OCI-LY3 (cell line): ENCODE results near the gene SEMA5B.

Experiments
- EZH2phosphoT487 ChIP-seq: fragments of 200-600 bp; shearing (Covaris generic); IDR thresholded peaks from 2 replicates; pipeline ENCODE4 v1.6.1; 2018; ENCODE audit warnings: antibody characterized with exemption, mixed run types, low read depth
- TF ChIP-seq, protein P1 (sequence below): fragments of 200-600, 300-600 bp; sonication (generic); IDR thresholded peaks from 2 replicates; pipeline ENCODE4 v1.5.1; 2014; ENCODE audit warnings: antibody characterized with exemption, low read length, low read depth

DNA sequence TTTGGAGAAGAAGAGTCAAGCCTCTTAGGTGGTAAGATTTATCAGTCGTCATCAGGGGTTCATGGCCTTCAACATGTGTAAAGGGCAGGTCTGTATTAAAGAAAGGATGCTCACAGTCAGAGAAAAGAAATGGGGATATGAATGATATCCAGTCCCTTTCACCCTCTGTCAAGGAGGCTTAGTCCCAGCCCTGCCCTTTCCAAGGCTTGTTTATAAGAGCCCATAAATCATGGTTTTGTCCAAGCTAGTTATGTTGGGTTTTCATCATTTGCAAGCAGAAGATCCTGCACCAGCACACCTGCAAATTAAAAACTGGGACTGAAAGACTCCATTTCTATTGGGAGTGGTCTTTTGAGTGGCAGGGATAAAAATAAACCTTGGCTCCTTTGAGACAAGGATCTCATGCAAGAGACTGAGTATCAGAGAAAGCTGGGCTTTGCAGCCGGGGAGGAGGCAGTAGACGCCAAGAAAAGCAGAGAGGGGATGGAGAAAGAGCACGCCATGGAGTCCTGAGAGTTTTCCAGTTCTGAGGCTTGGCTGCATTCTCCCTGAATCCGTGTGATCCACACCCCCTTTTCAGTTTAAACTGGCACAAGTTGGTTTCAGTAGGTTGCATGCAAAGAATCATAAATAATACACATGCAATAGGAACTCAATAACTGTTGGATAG, 26.7 kb upstream of the SEMA5B start:
- TF ChIP-seq, protein P1, sequence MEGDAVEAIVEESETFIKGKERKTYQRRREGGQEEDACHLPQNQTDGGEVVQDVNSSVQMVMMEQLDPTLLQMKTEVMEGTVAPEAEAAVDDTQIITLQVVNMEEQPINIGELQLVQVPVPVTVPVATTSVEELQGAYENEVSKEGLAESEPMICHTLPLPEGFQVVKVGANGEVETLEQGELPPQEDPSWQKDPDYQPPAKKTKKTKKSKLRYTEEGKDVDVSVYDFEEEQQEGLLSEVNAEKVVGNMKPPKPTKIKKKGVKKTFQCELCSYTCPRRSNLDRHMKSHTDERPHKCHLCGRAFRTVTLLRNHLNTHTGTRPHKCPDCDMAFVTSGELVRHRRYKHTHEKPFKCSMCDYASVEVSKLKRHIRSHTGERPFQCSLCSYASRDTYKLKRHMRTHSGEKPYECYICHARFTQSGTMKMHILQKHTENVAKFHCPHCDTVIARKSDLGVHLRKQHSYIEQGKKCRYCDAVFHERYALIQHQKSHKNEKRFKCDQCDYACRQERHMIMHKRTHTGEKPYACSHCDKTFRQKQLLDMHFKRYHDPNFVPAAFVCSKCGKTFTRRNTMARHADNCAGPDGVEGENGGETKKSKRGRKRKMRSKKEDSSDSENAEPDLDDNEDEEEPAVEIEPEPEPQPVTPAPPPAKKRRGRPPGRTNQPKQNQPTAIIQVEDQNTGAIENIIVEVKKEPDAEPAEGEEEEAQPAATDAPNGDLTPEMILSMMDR, result no peak
- no peak for TF ChIP-seq EZH2phosphoT487
